K562 (cell line): ENCODE measurements around the gene KIAA0825. TPM values are rescaled to one million over a fixed set of nuclear protein-coding genes. Genes with fewer than 3 reads are reported as not detected.
"Not testable (repeated sequence)": the region's sequence is repeated elsewhere in the genome, so short reads cannot be mapped to it uniquely, and the experiment has no call there.

Source experiments
- ATAC-seq: fragments of 200-7000 bp; cut with Tn5 transposase; 3 replicates; pipeline ENCODE4 v1.9.1; 2020; ENCODE audit warnings: moderate library complexity
- BruUV-seq: library from RNA; stranded (reverse); fragments of 400-500 nt; replicated peaks from 2 replicates; lab custom pipeline; 2021; lab: Mats Ljungman, UMichigan
- CTCF ChIA-PET: fragments of 300-600 bp; formaldehyde crosslinking; extraction: SDS; loops from one replicate; lab custom pipeline; 2021; ENCODE audit warnings: low intra/inter-chr PET ratio; lab: Yijun Ruan, JAX
- POLR2A ChIA-PET: fragments of 300-600, 350-650 bp; sonication (Branson Sonifier 250); formaldehyde crosslinking; extraction: SDS; loops from one replicate; lab custom pipeline; 2021; ENCODE audit warnings: antibody characterized with exemption, inconsistent platforms; lab: Yijun Ruan, JAX
- DNase-seq, 4 experiments: peaks; one replicate each; pipeline versions ENCODE4 v3.0.0 to v3.0.0-alpha.2; 2011 to 2018; ENCODE audit warnings: low spot score in 3 of 4, mixed read lengths in 3 of 4; ENCODE audit errors: extremely low read depth in 1 of 4
- FAIRE-seq: peaks from 2 replicates; lab custom pipeline; 2011; peaks lifted over from hg19 to GRCh38; lab: Jason Lieb, UNC
- H2AFZ ChIP-seq: 2 replicates; pipeline ENCODE4 v1.6.0; 2011; ENCODE audit warnings: low read depth, low read length, control low read depth, inconsistent platforms
- H3K27ac ChIP-seq: fragments of 200-600 bp; 3 replicates; pipeline ENCODE4 v1.8.0; 2011; ENCODE audit warnings: low read depth, mild to moderate bottlenecking, control low read depth, inconsistent platforms, low read length, moderate library complexity, mixed read lengths; ENCODE audit errors: extremely low read depth
- H3K27me3 ChIP-seq, 2 experiments: fragments of 300-600 bp in 1 of 2; 2 replicates in 1 of 2; 3 replicates in 1 of 2; pipeline versions ENCODE4 v1.6.0 to v1.8.0; 2011; ENCODE audit warnings: inconsistent platforms in 2 of 2, low read length in 2 of 2, mild to moderate bottlenecking in 1 of 2, mixed read lengths in 1 of 2, moderate library complexity in 1 of 2; ENCODE audit not compliant: control insufficient read depth in 2 of 2, insufficient read depth in 2 of 2
- H3K36me3 ChIP-seq: fragments of 300-600 bp; 3 replicates; pipeline ENCODE4 v1.8.0; 2011; ENCODE audit warnings: mild to moderate bottlenecking, low read length, inconsistent platforms; ENCODE audit not compliant: control insufficient read depth, insufficient read depth
- H3K4me1 ChIP-seq, 2 experiments: fragments of 200-600 bp in 1 of 2; replicated peaks in 1 of 2; 2 replicates in 1 of 2; 3 replicates in 1 of 2; pipeline versions ENCODE4 v1.5.1 to v1.8.0; 2011; ENCODE audit warnings: inconsistent platforms in 2 of 2, low read length in 2 of 2, mild to moderate bottlenecking in 1 of 2, mixed read lengths in 1 of 2, moderate library complexity in 1 of 2; ENCODE audit not compliant: control insufficient read depth in 2 of 2, insufficient read depth in 2 of 2
- H3K4me2 ChIP-seq: 2 replicates; pipeline ENCODE4 v1.6.1; 2011; ENCODE audit warnings: low read length, control low read depth, inconsistent platforms, mixed read lengths; ENCODE audit not compliant: insufficient read depth
- H3K4me3 ChIP-seq: fragments of 200-600 bp; sonication (generic), shearing (Covaris generic); 2 replicates; pipeline ENCODE4 v1.5.1; 2016; ENCODE audit warnings: control low read depth, inconsistent platforms
- H3K79me2 ChIP-seq: fragments of 200-600 bp; 3 replicates; pipeline ENCODE4 v1.8.0; 2011; ENCODE audit warnings: low read length, inconsistent platforms; ENCODE audit not compliant: control insufficient read depth, insufficient read depth
- H3K9ac ChIP-seq, 2 experiments: 2 replicates each; pipeline versions ENCODE4 v1.6.0 to v1.6.1; 2011; ENCODE audit warnings: low read depth in 2 of 2, low read length in 2 of 2, control low read depth in 1 of 2, inconsistent platforms in 1 of 2, mild to moderate bottlenecking in 1 of 2, mixed read lengths in 1 of 2; ENCODE audit not compliant: insufficient read depth in 1 of 2
- H3K9me1 ChIP-seq: one replicate; pipeline ENCODE4 v1.6.0; 2011; ENCODE audit warnings: inconsistent platforms, mild to moderate bottlenecking, low read length, moderate library complexity; ENCODE audit not compliant: control insufficient read depth, insufficient read depth
- H3K9me3 ChIP-seq: replicated peaks from 2 replicates; pipeline ENCODE4 v1.5.1; 2011; ENCODE audit warnings: low read depth, low read length, inconsistent platforms; ENCODE audit not compliant: control insufficient read depth, insufficient read depth
- H4K20me1 ChIP-seq: replicated peaks from 2 replicates; pipeline ENCODE4 v1.6.1; 2011; ENCODE audit warnings: low read length, inconsistent platforms, mixed read lengths; ENCODE audit not compliant: control insufficient read depth, insufficient read depth
- KAT2B ChIP-seq: IDR thresholded peaks from one replicate; pipeline ENCODE4 v1.6.1; 2012; ENCODE audit warnings: low read depth, mild to moderate bottlenecking, control low read depth, inconsistent platforms, low read length, moderate library complexity
- POLR2AphosphoS2 ChIP-seq: IDR thresholded peaks from 2 replicates; pipeline ENCODE4 v1.6.1; 2012; ENCODE audit warnings: low read length, improper control_type of control experiment
- ZFX ChIP-seq: sonication (generic); formaldehyde crosslinking; IDR thresholded peaks from 2 replicates; pipeline ENCODE4 v1.8.0; 2022; ENCODE audit warnings: mild to moderate bottlenecking, missing genetic modification reagents, moderate library complexity
- ZNF263 ChIP-seq: sonication (generic); formaldehyde crosslinking; IDR thresholded peaks from 2 replicates; pipeline ENCODE4 v1.8.0; 2022; ENCODE audit warnings: mild to moderate bottlenecking, missing genetic modification reagents, borderline replicate concordance
- WGBS: fragments of 100-300 bp; shearing (Covaris generic); methylation state at CpG from one replicate; pipeline ENCODE4 v1.1.6; 2016; ENCODE audit warnings: low coverage, mixed read lengths; ENCODE audit not compliant: insufficient coverage; ENCODE audit errors: missing lambda C conversion rate; 5-methylcytosine and 5-hydroxymethylcytosine counted together
- in situ Hi-C: fragments of 300-500 bp; cut with MboI; formaldehyde crosslinking; loops from 4 replicates; pipeline ENCODE4 v1.15.0; 2018; ENCODE audit warnings: inconsistent platforms, mixed read lengths
- intact Hi-C: fragments of 100-400 bp; cut with micrococcal nuclease; formaldehyde crosslinking; loops from 2 replicates; pipeline ENCODE4 v1.14.2; 2022
- polyA plus RNA-seq, 8 experiments: library from polyadenylated mRNA; depleted of rRNA in 4 of 8; stranded (reverse) in 5 of 8; unstranded in 3 of 8; fragments of >200 nt; fragmentation: Nextera tagmentation in 2 of 8; fragmentation: Illumina TruSeq in 1 of 8; extraction: Ambion mirVana in 2 of 8; extraction: Trizol in 1 of 8; gene quantifications; 2 replicates each; pipeline versions ENCODE4 v1.2.1 to v1.2.3, GENCODE V29; 2011 to 2014; ENCODE audit warnings: inconsistent platforms in 1 of 8, missing spikeins in 1 of 8
- total RNA-seq, 7 experiments: library from RNA; depleted of rRNA in 6 of 7; stranded (reverse); fragments of >200 nt in 6 of 7; fragmentation: Illumina TruSeq in 2 of 7; extraction: Trizol in 2 of 7; gene quantifications; 2 replicates each; pipeline versions ENCODE4 v1.2.1 to v1.2.3, GENCODE V29; 2011 to 2021; ENCODE audit warnings: low replicate concordance in 1 of 7
- TF ChIP-seq, protein P1 (sequence below), 3 experiments: fragments of 200-800 bp in 1 of 3; fragments of 250-450 bp in 1 of 3; fragments of 450-650 bp in 1 of 3; sonication (Bioruptor Pico) in 1 of 3; sonication (Bioruptor generic) in 1 of 3; formaldehyde crosslinking in 1 of 3; IDR thresholded peaks; 2 replicates each; pipeline versions ENCODE4 v1.6.1 to v1.8.0; 2016 to 2022; ENCODE audit warnings: mild to moderate bottlenecking in 2 of 3, missing genetic modification characterization in 2 of 3, missing compliant biosample characterization in 1 of 3, moderate library complexity in 1 of 3

KIAA0825 gene
- total and polyA plus RNA-seq, 9 of the 15 experiments (the other 6 are each of a cell fraction or from before 2014, with no cell fraction given) = 0.05 to 0.36 (median 0.16) TPM; not detected in 1

DNA sequence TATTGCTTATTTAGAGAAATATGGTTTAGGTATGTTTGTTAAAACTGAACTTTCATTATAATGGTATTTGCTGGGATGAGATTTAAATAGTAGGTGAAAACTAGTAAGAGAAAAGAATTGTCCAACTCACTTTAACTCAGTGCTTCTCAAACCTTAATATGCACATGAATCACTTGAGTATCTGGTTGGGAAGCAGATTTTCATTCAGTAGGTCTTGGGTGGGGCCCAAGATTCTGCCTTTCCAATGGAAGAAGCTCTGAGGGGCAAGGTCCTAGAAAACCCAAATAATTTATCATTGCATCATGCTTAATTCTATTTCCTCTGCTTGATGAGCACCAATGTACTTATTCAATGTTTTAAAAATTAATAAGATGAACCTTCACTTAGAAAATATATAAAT lies 262.6 kb downstream of the KIAA0825 start (continued):
- no peak for TF ChIP-seq KAT2B
- TF ChIP-seq ZFX (CRISPR knock-in tag) = no peak
- TF ChIP-seq, protein P1, sequence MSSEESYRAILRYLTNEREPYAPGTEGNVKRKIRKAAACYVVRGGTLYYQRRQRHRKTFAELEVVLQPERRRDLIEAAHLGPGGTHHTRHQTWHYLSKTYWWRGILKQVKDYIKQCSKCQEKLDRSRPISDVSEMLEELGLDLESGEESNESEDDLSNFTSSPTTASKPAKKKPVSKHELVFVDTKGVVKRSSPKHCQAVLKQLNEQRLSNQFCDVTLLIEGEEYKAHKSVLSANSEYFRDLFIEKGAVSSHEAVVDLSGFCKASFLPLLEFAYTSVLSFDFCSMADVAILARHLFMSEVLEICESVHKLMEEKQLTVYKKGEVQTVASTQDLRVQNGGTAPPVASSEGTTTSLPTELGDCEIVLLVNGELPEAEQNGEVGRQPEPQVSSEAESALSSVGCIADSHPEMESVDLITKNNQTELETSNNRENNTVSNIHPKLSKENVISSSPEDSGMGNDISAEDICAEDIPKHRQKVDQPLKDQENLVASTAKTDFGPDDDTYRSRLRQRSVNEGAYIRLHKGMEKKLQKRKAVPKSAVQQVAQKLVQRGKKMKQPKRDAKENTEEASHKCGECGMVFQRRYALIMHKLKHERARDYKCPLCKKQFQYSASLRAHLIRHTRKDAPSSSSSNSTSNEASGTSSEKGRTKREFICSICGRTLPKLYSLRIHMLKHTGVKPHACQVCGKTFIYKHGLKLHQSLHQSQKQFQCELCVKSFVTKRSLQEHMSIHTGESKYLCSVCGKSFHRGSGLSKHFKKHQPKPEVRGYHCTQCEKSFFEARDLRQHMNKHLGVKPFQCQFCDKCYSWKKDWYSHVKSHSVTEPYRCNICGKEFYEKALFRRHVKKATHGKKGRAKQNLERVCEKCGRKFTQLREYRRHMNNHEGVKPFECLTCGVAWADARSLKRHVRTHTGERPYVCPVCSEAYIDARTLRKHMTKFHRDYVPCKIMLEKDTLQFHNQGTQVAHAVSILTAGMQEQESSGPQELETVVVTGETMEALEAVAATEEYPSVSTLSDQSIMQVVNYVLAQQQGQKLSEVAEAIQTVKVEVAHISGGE (CRISPR knock-in tag; IDR thresholded peaks at IDR 0.05) = no peak
- TF ChIP-seq ZNF263 (CRISPR knock-in tag) = no peak
- TF ChIP-seq POLR2AphosphoS2 = no peak

DNA sequence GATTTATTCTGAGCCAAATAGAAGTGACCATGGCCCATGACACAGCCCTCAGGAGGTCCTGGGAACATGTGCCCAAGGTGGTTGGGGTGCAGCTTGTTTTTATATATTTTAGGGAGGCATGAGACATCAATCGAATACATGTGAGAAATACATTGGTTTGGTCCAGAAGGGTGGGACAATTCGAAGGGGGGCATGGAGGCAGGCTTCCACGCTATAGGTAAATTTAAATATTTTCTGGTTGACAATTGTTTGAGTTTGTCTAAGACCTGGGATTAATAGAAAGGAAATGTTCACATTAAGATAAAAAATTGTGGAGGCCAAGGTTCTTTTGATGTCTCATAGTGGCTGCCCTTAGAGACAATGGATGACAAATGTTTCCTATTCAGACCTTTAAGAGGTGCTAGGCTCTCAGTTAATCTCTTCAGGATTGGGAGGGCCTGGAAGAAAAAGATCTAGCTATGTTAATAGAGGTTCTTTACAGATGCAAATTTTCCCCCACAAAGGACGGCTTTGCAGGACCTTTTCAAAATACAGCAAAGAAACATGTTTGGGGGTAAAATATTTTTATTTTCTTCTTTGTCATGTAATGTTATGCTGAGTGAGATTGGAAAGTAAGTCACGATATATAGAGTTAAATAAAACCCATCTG lies 263.4 kb downstream of the KIAA0825 start:
- H3K4me1 ChIP-seq, H3K79me2 ChIP-seq, H3K4me3 ChIP-seq, POLR2A ChIA-PET, H4K20me1 ChIP-seq, H3K9me3 ChIP-seq, FAIRE-seq, H2AFZ ChIP-seq, in situ Hi-C loops, H3K9me1 ChIP-seq, H3K4me2 ChIP-seq, CTCF ChIA-PET, intact Hi-C loops, BruUV-seq, H3K9ac ChIP-seq, H3K27ac ChIP-seq, DNase-seq, H3K36me3 ChIP-seq, H3K27me3 ChIP-seq, ATAC-seq: not testable (repeated sequence)
- 3% methylated on average over 5 of the region's 5 CpGs for WGBS
